AG04449 (cell line): ENCODE data around the gene ITPK1.

ENCODE experiments used
- CTCF ChIA-PET: fragments of 350-600 bp; formaldehyde crosslinking; extraction: SDS; loops from one replicate; lab custom pipeline; 2021; ENCODE audit warnings: antibody characterized with exemption; lab: Yijun Ruan, JAX
- POLR2A ChIA-PET: fragments of 400-600, 350-600 bp; formaldehyde crosslinking; extraction: SDS; loops from one replicate; lab custom pipeline; 2020; ENCODE audit warnings: antibody characterized with exemption, inconsistent platforms; lab: Yijun Ruan, JAX
- DNase-seq: peaks from one replicate; pipeline ENCODE4 v3.0.0-alpha.2; 2010; ENCODE audit warnings: low read depth, low spot score
- H3K4me3 ChIP-seq: 2 replicates; pipeline ENCODE4 v1.5.1; 2011; ENCODE audit warnings: low read depth, mild to moderate bottlenecking, control low read depth, low read length
- CTCF ChIP-seq: IDR thresholded peaks from one replicate; pipeline ENCODE4 v1.5.1; 2011; ENCODE audit warnings: mild to moderate bottlenecking, moderate library complexity, low read length, control low read depth, inconsistent platforms; ENCODE audit not compliant: insufficient read depth; ENCODE audit errors: missing control alignments

ITPK1 gene

GRCh38 chr14:92902191-92902590 lies 213.5 kb downstream of the ITPK1 start:
- ChIA-PET POLR2A (interaction anchor here (0.7 kb wide), 1 partner anchor 295 kb away, joined by 3 read pairs; no protein-coding TSS in a partner anchor), CTCF (no interaction called here)
- no peak overlapping the region for H3K4me3 ChIP-seq
- no peak for TF ChIP-seq CTCF
- DNase-seq, result no peak

- no peak overlapping the region for H3K4me3 ChIP-seq
- TF ChIP-seq CTCF, result no peak
- no peak for DNase-seq
- POLR2A ChIA-PET, result no interaction called here
- CTCF ChIA-PET, result no interaction called here
Measured at GRCh38 chr14:92900660-92901059, 215.1 kb downstream of the ITPK1 start.

GRCh38 chr14:92898566-92899131 lies 217.1 kb downstream of the ITPK1 start:
- CTCF ChIA-PET, result no interaction called here
- TF ChIP-seq CTCF, result no peak
- POLR2A ChIA-PET, result no interaction called here
- no peak overlapping the region for H3K4me3 ChIP-seq
- no peak for DNase-seq

- DNase-seq, result no peak
- ChIA-PET POLR2A (no interaction called here), CTCF (no interaction called here)
- no peak overlapping the region for H3K4me3 ChIP-seq
- no peak for TF ChIP-seq CTCF
Measured at GRCh38 chr14:92897922-92898565, 217.7 kb downstream of the ITPK1 start.

GRCh38 chr14:92895352-92895878 lies 220.3 kb downstream of the ITPK1 start:
- TF ChIP-seq CTCF, result no peak
- CTCF ChIA-PET, result no interaction called here
- H3K4me3 ChIP-seq, result no peak overlapping the region
- DNase-seq, result no peak
- POLR2A ChIA-PET, result no interaction called here

GRCh38 chr14:92892589-92892988 lies 223.1 kb downstream of the ITPK1 start:
- POLR2A ChIA-PET, result no interaction called here
- TF ChIP-seq CTCF, result no peak
- DNase-seq, result no peak
- H3K4me3 ChIP-seq, result no peak overlapping the region
- CTCF ChIA-PET, result no interaction called here
